Activated CD4-positive, alpha-beta memory T cell treated with anti-CD3 and anti-CD28 coated beads, Interleukin-2, amount 10 ng/mL, durations not matched to agents 7 days and 5 days (primary cell): ENCODE measurements around the gene CLIC4. TPM values are rescaled to one million over a fixed set of nuclear protein-coding genes. Genes with fewer than 3 reads are reported as not detected.
"Not testable (repeated sequence)": the region's sequence is repeated elsewhere in the genome, so short reads cannot be mapped to it uniquely, and the experiment has no call there.

ENCODE experiments used
- CTCF ChIA-PET: fragments of 350-600 bp; sonication (Branson Sonifier 250); formaldehyde crosslinking; loops from one replicate; lab custom pipeline; 2021; ENCODE audit warnings: antibody characterized with exemption, inconsistent platforms; lab: Charles Lee
- POLR2A ChIA-PET: fragments of 350-600 bp; sonication (Branson Sonifier 250); formaldehyde crosslinking; loops from one replicate; lab custom pipeline; 2021; ENCODE audit warnings: antibody characterized with exemption; lab: Charles Lee
- DNase-seq: peaks from one replicate; pipeline ENCODE4 v3.0.0-alpha.2; 2020
- H3K27ac Mint-ChIP-seq: one replicate; pipeline ENCODE4 v1.8.0; 2021; ENCODE audit warnings: mild to moderate bottlenecking, mixed read lengths
- H3K27me3 Mint-ChIP-seq: one replicate; pipeline ENCODE4 v1.8.0; 2021; ENCODE audit warnings: mixed read lengths
- H3K36me3 Mint-ChIP-seq: one replicate; pipeline ENCODE4 v1.8.0; 2021; ENCODE audit warnings: low read depth, mixed read lengths
- H3K4me1 Mint-ChIP-seq: one replicate; pipeline ENCODE4 v1.8.0; 2021; ENCODE audit warnings: mixed read lengths
- H3K4me3 Mint-ChIP-seq: one replicate; pipeline ENCODE4 v1.8.0; 2021; ENCODE audit warnings: mild to moderate bottlenecking, mixed read lengths
- H3K9me3 Mint-ChIP-seq: one replicate; pipeline ENCODE4 v1.8.0; 2021; ENCODE audit warnings: mixed read lengths
- total RNA-seq, 2 experiments: library from RNA; stranded (reverse); gene quantifications; one replicate each; pipeline ENCODE4 v1.2.3, GENCODE V29; 2021

CLIC4 gene
- total RNA-seq, 2 experiments from 2014 or later, result 28.9 to 30.6 TPM

- H3K36me3 Mint-ChIP-seq, result no peaks in the 10 kb centered on the region
- no peaks in the 10 kb centered on the region for H3K27me3 Mint-ChIP-seq
- ChIA-PET CTCF (no interaction called here), POLR2A (interaction anchor here (1.1 kb wide), 1 partner anchor 25 kb away, joined by 3 read pairs; the partner anchor contains the start of gene CLIC4)
- no peak overlapping the region for H3K4me3 Mint-ChIP-seq
- no peak for DNase-seq
- H3K4me1 Mint-ChIP-seq, result peaks cover 17% of the 10 kb centered on the region
- no peak overlapping the region for H3K27ac Mint-ChIP-seq
- no peaks in the 10 kb centered on the region for H3K9me3 Mint-ChIP-seq
These were observed 24.7 kb downstream of the CLIC4 start for GRCh38 chr1:24769656-24770651.

- Mint-ChIP-seq H3K36me3 (no peaks in the 10 kb centered on the region), H3K4me3 (no peak overlapping the region), H3K27ac (no peak overlapping the region), H3K4me1 (peaks cover 17% of the 10 kb centered on the region), H3K27me3 (no peaks in the 10 kb centered on the region), H3K9me3 (no peaks in the 10 kb centered on the region)
- ChIA-PET POLR2A (interaction anchor here (1.1 kb wide), 1 partner anchor 25 kb away, joined by 3 read pairs; the partner anchor contains the start of gene CLIC4), CTCF (interaction anchor here (1.2 kb wide), 1 partner anchor 82 kb away, joined by 3 read pairs; no protein-coding TSS in a partner anchor)
- no peak for DNase-seq
These were observed 25.6 kb downstream of the CLIC4 start for GRCh38 chr1:24770881-24771280.

- no peaks in the 10 kb centered on the region for H3K9me3 Mint-ChIP-seq
- H3K36me3 Mint-ChIP-seq, result no peaks in the 10 kb centered on the region
- no peak overlapping the region for H3K27ac Mint-ChIP-seq
- H3K27me3 Mint-ChIP-seq, result no peaks in the 10 kb centered on the region
- DNase-seq, result no peak
- POLR2A ChIA-PET, result interaction anchor here (1.1 kb wide), 1 partner anchor 26 kb away, joined by 3 read pairs; the partner anchor contains the start of gene CLIC4
- CTCF ChIA-PET, result interaction anchor here (0.6 to 1.2 kb wide), 2 partner anchors 83 to 669 kb away, joined by 3 read pairs; no protein-coding TSS in a partner anchor
- H3K4me1 Mint-ChIP-seq, result peaks cover 17% of the 10 kb centered on the region
- H3K4me3 Mint-ChIP-seq, result no peak overlapping the region
These were observed 26.3 kb downstream of the CLIC4 start for GRCh38 chr1:24771574-24771973.

GRCh38 chr1:24773618-24774017 is 28.4 kb downstream of the CLIC4 start:
- no peak overlapping the region for H3K27ac Mint-ChIP-seq
- no peaks in the 10 kb centered on the region for H3K27me3 Mint-ChIP-seq
- H3K4me1 Mint-ChIP-seq, result peaks cover 17% of the 10 kb centered on the region
- no peak for DNase-seq
- H3K4me3 Mint-ChIP-seq, result no peak overlapping the region
- H3K9me3 Mint-ChIP-seq, result no peaks in the 10 kb centered on the region
- no peaks in the 10 kb centered on the region for H3K36me3 Mint-ChIP-seq
- ChIA-PET POLR2A (no interaction called here), CTCF (no interaction called here)

- CTCF ChIA-PET, result interaction anchor here (1.2 kb wide), 1 partner anchor 60 kb away, joined by 3 read pairs; no protein-coding TSS in a partner anchor
- H3K4me3 Mint-ChIP-seq, result no peak overlapping the region
- peaks cover 8% of the 10 kb centered on the region for H3K4me1 Mint-ChIP-seq
- H3K9me3 Mint-ChIP-seq, result no peaks in the 10 kb centered on the region
- no peaks in the 10 kb centered on the region for H3K27me3 Mint-ChIP-seq
- no peak for DNase-seq
- POLR2A ChIA-PET, result no interaction called here
- no peak overlapping the region for H3K27ac Mint-ChIP-seq
- H3K36me3 Mint-ChIP-seq, result no peaks in the 10 kb centered on the region
These were observed 30.1 kb downstream of the CLIC4 start for GRCh38 chr1:24775348-24775747.

- CTCF ChIA-PET, result no interaction called here
- peaks cover 3% of the 10 kb centered on the region for H3K4me1 Mint-ChIP-seq
These were observed 30.7 kb downstream of the CLIC4 start for GRCh38 chr1:24775916-24776315.

GRCh38 chr1:24776821-24777220 is 31.6 kb downstream of the CLIC4 start:
- no peak overlapping the region for H3K4me3 Mint-ChIP-seq
- no peaks in the 10 kb centered on the region for H3K9me3 Mint-ChIP-seq
- ChIA-PET CTCF (no interaction called here), POLR2A (no interaction called here)
- H3K4me1 Mint-ChIP-seq, result no peaks in the 10 kb centered on the region
- no peaks in the 10 kb centered on the region for H3K36me3 Mint-ChIP-seq
- no peak for DNase-seq
- no peak overlapping the region for H3K27ac Mint-ChIP-seq
- H3K27me3 Mint-ChIP-seq, result no peaks in the 10 kb centered on the region

More at GRCh38 chr1:24775916-24776315, 30.7 kb downstream of the CLIC4 start:
- H3K27ac Mint-ChIP-seq, result no peak overlapping the region
- H3K27me3 Mint-ChIP-seq, result no peaks in the 10 kb centered on the region
- POLR2A ChIA-PET, result no interaction called here
- H3K9me3 Mint-ChIP-seq, result no peaks in the 10 kb centered on the region
- H3K36me3 Mint-ChIP-seq, result no peaks in the 10 kb centered on the region
- no peak for DNase-seq
- H3K4me3 Mint-ChIP-seq, result no peak overlapping the region

GRCh38 chr1:24778141-24778540 is 32.9 kb downstream of the CLIC4 start:
- no peak for DNase-seq
- Mint-ChIP-seq H3K27ac (no peak overlapping the region), H3K4me3 (no peak overlapping the region), H3K4me1 (no peaks in the 10 kb centered on the region), H3K27me3 (no peaks in the 10 kb centered on the region), H3K36me3 (no peaks in the 10 kb centered on the region), H3K9me3 (no peaks in the 10 kb centered on the region)
- CTCF ChIA-PET, result no interaction called here
- POLR2A ChIA-PET, result no interaction called here

- not testable (repeated sequence) for H3K9me3 Mint-ChIP-seq, H3K4me3 Mint-ChIP-seq, H3K36me3 Mint-ChIP-seq
These were observed 34.0 kb downstream of the CLIC4 start for GRCh38 chr1:24779199-24779598.

GRCh38 chr1:24779689-24780464 is 34.6 kb downstream of the CLIC4 start:
- ChIA-PET POLR2A (no interaction called here), CTCF (interaction anchor here (0.6 to 1.9 kb wide), 2 partner anchors 36 to 92 kb away, joined by 3 to 6 read pairs; no protein-coding TSS in a partner anchor)
- no peaks in the 10 kb centered on the region for H3K36me3 Mint-ChIP-seq
- no peaks in the 10 kb centered on the region for H3K27me3 Mint-ChIP-seq
- no peak overlapping the region for H3K27ac Mint-ChIP-seq
- H3K9me3 Mint-ChIP-seq, result no peaks in the 10 kb centered on the region
- no peaks in the 10 kb centered on the region for H3K4me1 Mint-ChIP-seq
- no peak for DNase-seq
- H3K4me3 Mint-ChIP-seq, result no peak overlapping the region

More at GRCh38 chr1:24779199-24779598, 34.0 kb downstream of the CLIC4 start:
- H3K27ac Mint-ChIP-seq, H3K4me1 Mint-ChIP-seq, DNase-seq, POLR2A ChIA-PET, H3K27me3 Mint-ChIP-seq: not testable (repeated sequence)
- CTCF ChIA-PET, result interaction anchor here (1.9 kb wide), 1 partner anchor 91 kb away, joined by 6 read pairs; no protein-coding TSS in a partner anchor

GRCh38 chr1:24780626-24781025 is 35.4 kb downstream of the CLIC4 start:
- CTCF ChIA-PET, result interaction anchor here (1.9 kb wide), 1 partner anchor 92 kb away, joined by 6 read pairs; no protein-coding TSS in a partner anchor

GRCh38 chr1:24782689-24783088 is 37.4 kb downstream of the CLIC4 start:
- no peak overlapping the region for H3K27ac Mint-ChIP-seq
- H3K36me3 Mint-ChIP-seq, result no peaks in the 10 kb centered on the region
- POLR2A ChIA-PET, result no interaction called here
- CTCF ChIA-PET, result no interaction called here
- H3K4me3 Mint-ChIP-seq, result no peak overlapping the region
- no peak for DNase-seq
- H3K4me1 Mint-ChIP-seq, result no peaks in the 10 kb centered on the region
- no peaks in the 10 kb centered on the region for H3K9me3 Mint-ChIP-seq
- no peaks in the 10 kb centered on the region for H3K27me3 Mint-ChIP-seq

More at GRCh38 chr1:24780626-24781025, 35.4 kb downstream of the CLIC4 start:
- H3K9me3 Mint-ChIP-seq, H3K36me3 Mint-ChIP-seq, H3K4me3 Mint-ChIP-seq, POLR2A ChIA-PET, DNase-seq, H3K27ac Mint-ChIP-seq, H3K4me1 Mint-ChIP-seq, H3K27me3 Mint-ChIP-seq: not testable (repeated sequence)
